HG02938 (cell line): Measurements from ENCODE around the gene OR10H1.
"Not testable (repeated sequence)": the region's sequence is repeated elsewhere in the genome, so short reads cannot be mapped to it uniquely, and the experiment has no call there.

Source experiments
- ATAC-seq: cut with Tn5 transposase; IDR thresholded peaks from one replicate; pipeline ENCODE4 v1.9.1; 2021; ENCODE audit warnings: mild to moderate bottlenecking, moderate library complexity; ENCODE audit not compliant: unreplicated experiment

Gene OR10H1

DNA sequence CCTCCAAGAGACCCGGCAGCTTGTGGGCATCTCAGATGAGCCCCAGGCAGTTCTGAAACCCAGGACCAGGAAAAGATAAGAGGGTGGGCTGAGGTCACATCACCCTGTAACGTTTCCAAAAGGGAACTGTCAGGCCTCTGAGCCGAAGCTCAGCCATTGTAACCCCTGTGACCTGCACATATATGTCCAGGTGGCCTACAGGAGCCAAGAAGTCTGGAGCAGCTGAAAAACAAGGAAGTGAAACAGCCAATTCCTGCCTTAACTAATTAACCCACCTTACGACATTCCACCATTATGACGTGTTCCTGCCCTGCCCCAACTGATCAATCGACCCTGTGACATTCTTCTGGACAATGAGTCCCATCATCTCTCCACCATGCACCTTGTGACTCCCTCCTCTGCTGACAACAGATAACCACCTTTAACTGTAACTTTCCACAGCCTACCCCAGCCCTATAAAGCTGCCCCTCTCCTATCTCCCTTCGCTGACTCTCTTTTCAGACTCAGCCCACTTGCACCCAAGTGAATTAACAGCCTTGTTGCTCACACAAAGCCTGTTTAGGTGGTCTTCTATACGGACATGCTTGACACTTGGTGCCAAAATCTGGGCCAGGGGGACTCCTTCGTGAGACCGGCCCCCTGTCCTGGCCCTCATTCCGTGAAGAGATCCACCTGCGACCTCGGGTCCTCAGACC lies 13.3 kb upstream of the OR10H1 start:
- not testable (repeated sequence) for ATAC-seq

DNA sequence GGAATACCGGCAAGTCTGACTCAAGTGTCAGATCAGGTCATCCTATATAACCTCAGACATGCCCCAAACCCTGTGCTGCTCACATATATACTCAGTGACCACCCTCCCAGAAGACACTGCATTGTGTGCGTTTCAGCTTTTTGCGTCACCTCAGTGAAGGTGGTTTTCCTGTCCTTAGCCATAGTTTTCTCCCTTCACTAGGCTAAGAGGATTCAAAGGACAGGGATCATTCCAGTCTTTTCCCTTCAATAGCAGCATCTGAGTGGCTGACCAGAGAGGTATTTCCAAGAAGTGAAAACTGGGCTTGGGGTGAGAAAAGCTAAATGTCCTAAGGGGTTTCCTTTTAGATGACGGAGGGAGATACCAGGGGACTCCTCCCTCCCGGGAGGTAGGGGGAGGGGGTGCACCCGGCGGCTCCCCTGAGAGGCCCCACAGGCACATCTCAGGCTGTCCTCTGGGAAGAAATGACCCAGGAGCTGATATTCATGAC lies 12.7 kb upstream of the OR10H1 start:
- ATAC-seq = no peak

DNA sequence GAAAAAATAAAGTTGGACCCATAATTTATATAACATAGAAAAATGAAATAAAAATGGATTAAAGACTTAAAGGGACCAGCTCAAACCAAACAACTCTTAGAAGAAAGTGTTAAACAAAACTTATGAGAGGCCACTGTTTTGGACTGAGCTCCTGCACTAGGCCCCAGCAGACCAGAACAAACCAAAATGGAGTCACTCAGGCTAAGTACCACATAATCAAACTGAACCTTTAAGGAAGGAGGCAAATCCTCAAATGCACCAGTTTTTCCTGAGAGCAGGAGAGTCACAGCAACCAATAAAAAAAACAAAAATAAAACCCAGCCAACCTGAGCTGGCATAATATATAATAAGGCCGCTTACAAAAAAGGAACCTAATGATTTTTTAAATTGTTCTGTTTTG lies 10.3 kb upstream of the OR10H1 start:
- no peak for ATAC-seq

DNA sequence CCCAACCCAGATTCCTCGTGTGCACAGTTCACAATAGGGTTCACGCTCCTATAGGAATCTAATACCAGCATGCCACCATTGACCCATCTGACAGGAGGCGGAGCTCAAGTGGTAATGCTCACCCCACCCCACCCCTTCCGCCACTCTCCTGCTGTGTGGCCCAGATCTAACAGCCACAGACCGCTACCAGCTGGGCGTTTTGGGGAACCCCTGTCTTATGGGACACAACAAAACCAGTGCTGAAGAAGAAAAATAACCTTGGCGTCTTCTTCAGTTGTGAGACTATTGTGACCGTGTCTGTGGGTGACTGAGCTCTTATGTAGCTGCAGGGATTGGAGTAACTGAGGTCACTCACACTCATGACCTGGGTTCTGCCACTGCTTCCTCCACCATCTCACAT lies 5.2 kb upstream of the OR10H1 start:
- ATAC-seq = no peak

DNA sequence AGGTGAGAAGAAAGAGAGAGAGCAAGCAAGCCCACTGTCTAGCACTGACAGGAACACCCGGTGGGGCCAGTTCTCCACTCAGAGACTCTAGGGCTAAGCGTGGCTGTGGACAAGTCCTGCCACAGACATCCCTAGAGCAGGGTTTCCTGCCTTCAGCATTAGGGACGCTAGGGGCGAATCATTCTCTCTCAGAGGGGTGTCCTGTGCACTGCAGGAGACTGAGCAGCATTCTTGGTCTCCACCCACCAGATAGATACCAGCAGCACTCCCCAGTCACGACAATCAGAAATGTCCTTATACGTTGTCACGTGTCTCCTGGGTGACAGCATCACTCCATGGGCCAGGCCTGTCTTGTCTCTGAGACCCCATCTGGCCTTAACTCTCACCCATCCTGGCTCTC lies 1.5 kb downstream of the OR10H1 start:
- no peak for ATAC-seq

DNA sequence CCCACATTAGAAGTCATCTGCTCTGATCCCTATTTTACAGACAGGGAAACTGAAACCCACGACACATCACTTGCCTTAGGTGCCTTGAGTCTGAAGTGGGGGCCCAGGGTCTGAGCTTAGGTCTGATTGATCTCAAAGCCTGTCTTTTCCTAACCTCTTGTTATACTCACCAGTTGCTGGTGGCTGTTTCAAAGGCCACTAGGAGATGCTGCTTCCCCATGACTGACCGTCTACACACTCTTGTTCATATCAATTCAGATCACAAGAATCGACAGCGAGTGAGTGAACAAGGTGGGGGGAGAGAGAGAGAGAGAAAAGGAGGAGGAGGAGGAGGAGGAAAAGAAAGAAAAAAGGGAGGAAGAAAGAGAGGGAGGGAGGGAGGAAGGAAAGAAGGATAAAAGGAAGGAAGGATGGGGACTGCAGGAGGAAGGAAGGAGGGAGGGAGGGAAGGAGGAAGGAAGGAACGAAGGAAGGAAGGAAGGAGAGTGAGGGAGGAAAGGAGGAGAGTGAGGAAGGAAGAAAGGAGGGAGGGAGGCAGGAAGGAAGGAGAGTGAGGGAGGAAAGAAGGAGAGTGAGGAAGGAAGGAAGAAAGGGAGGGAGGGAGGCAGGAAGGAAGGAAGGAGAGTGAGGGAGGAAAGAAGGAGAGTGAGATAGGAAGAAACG lies 3.3 kb downstream of the OR10H1 start:
- ATAC-seq = no peak

DNA sequence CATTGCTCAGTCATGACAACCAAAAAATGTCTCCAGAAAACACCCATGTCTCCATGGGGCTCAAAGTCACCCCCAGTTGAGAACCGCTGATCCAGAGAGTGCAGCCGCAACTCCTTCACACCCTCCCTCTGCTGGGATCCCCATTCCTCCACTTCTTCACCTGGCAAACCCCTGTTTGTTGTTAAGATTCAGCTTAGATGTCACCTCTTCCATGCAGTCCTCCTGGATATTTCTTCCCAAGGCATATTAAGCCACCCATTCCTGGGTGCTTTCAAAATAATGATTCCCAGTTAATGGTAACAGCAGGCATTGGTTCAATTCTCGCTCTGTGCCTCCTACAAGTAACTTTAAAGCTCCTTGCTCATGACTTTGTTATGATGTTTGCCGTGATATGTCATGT lies 4.0 kb downstream of the OR10H1 start:
- no peak for ATAC-seq

DNA sequence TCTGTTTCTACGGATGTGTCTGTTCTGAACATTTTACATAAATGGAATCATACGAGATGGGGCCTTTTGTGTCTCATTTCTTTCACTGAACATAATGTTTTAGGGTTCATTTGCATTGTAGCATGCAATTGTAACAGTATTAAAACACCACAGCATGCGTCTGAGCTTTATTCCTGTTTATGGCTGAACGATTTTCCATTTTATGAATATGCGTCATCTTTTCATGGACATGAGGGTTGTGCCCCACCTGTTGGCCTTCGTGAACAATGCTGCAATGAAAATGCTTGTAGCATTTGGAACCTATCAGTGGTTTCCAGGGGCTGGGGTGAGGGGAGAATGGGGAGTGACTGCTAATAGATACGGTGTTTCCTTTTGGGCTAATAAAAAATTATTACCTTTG lies 5.1 kb downstream of the OR10H1 start:
- ATAC-seq = no peak

DNA sequence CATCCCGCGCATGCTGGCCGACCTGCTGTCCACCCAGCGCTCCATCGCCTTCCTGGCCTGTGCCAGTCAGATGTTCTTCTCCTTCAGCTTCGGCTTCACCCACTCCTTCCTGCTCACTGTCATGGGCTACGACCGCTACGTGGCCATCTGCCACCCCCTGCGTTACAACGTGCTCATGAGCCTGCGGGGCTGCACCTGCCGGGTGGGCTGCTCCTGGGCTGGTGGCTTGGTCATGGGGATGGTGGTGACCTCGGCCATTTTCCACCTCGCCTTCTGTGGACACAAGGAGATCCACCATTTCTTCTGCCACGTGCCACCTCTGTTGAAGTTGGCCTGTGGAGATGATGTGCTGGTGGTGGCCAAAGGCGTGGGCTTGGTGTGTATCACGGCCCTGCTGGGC lies 21.2 kb downstream of the OR10H1 start:
- not testable (repeated sequence) for ATAC-seq

DNA sequence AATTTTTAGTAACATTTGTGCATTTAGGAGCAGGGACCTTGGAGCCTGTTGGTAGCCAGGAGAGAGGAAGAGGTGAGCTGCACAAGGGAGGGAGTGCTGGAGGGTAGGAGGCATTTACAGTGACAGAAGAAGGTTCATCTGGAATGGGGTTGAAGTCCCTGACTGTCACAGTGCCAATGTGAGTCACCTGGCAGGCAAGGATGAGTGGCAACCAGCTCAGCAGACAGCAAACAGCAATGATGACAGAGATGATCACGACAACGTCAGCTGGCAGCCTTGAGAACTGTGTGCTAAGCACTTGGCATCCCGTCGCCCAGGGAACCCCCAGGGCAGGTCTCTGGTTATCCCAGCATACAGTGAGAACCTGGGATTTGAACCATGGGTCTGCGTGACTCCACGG lies 25.4 kb downstream of the OR10H1 start:
- no peak for ATAC-seq

DNA sequence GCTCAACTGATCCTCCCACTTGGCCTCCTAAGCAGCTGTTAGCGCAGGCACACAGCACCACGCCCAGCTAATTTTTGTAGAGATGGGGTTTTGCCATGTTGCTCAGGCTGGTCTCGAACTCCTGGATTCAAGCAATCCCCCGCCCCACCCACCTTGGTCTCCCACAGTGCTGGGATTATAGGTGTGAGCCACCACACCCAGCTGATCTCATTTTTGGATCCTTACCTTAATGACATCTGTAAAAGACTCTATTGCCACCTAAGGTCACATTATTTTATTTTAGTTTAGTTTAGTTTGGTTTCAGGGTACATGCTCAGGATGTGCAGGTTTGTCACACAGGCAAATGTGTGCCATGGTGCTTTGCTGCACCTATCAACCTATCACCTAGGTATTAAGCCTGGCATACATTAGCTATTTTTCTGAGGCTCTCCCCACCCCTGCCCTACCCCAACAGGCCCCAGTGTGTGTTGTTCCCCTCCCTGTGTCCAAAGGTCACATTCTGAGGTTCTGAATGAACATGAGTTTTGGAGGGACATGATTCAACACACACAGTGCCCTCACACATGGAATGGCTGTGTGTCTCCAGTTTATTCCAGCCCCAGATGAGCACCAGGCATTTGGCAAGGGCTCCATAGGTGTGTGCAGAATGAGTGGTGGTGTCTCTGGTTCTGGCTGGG lies 26.7 kb downstream of the OR10H1 start:
- no peak for ATAC-seq

DNA sequence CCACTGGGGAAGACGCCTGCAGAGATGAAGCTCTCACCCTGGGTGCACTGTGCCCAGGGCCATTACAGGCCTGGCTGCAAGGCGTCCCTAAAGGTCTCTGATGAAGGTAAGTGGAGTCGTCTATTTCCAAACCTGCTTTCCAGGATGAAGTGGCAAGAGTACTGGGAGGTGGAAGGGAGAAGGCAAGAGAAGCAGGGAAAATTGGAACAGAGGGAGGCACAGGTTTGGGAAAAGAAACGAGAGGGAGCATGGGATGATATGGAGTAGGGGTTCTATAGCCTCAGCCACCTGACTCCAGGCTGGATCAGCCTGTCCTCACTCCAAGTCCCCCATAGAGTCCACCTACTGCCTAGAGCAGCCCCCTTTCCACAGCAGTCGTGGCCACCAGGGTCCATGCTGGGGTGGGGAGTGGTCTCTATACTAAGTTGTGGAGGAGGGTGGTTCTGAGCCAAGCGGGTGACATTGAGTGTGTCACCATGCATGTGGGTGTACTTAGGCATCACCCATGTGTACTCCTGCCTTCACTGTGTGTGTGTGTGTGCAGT lies 27.8 kb downstream of the OR10H1 start, which contains the start of gene OR10H5:
Gene OR10H5 (plus strand): TSS at position 51 of the 545 bp plus-strand sequence. CDS start 6,388 bp downstream, outside the sequence.
- no peak for ATAC-seq

DNA sequence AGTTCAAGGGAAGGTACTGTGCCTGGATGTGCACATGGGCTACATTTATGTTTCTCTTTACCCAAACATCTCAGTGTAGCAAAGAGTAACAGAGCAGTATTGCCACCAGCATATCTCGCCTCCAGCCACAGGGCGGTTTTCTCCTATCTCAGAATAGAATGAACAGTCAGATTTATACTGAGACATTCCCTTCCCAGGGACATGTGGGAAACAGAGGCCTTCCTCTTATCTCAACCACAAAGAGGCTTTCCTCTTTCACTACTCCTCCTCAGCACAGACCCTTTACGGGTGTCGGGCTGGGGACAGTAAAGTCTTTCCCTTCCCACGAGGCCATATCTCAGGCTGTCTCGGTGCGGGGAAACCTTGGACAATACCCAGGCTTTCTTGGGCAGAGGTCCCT lies 32.6 kb downstream of the OR10H1 start:
- ATAC-seq = not testable (repeated sequence)

DNA sequence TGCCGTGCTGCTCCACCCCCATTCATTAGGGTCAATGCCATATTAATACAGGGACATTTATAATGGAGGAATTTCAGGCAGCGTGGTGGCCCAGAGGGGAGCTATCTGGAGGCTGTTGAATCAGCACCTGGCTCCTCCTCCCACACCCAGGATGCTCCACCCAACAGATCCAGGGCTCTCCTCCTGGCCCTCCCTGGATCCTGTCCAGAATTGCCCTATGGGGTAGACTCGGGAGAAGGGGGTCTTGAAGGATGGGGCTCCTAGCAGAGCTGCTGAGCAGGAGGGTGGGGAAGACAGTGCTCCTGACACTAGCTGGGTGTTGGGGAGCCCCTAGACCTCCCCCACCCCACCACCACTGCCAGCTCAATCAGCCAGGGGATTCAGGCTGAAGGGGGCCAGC lies 33.3 kb downstream of the OR10H1 start:
- ATAC-seq = no peak

DNA sequence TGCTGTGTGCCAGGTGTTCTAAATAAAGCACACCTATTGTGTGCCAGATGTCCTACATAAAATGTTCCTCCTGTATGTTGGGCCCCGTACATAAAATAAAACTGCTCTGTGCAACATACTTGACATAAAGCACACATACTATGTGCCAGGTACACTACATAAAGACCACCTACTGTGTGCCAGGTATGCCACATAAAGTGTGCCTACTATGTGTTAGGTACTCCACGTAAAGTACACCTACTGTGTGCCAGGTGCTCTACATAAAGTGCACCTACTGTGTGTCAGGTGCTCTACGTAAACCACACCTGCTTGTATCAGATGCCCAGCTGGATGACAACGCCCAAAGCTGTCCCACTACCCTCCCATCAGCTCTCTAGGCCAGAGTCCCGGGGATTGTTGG lies 33.8 kb downstream of the OR10H1 start:
- ATAC-seq = no peak

DNA sequence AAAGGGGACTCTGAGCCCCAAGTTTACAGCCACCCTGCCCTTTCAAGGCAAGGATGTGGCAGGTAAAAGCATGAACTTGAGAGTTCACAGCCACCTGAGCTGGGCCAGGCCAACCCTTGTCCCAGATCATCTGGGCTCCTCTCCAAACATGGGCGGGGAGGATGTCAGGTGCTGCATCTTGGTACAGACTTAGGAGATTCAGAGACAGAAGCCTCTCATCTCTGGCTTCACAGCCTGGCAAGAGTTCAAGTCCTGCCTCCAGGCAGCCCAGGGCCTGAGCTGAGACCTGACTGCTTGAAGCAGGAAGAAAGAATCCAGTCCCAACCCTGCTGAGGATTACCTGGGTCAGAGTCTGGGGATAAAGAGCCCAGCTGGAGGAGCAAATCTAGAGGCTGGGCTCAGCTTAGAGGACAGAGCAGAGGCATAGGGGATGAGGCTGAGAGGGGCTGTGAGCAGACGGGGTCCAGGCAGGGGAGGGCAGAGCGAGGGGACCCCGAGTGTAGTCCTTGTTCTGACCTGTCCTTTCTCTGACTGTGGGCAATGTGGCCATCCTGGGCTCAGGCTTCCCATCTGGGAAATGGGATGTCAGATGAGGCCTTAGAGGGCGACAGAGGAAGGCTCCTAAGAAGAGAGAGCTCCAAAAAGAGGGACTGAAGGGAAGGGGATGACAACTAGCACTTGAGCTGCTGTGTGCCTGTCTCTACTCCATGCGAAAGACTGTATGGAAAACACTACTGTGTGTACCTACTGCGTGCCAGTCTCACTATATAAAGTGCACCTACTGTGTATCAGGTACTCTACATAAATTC lies 34.6 kb downstream of the OR10H1 start:
- ATAC-seq = no peak

DNA sequence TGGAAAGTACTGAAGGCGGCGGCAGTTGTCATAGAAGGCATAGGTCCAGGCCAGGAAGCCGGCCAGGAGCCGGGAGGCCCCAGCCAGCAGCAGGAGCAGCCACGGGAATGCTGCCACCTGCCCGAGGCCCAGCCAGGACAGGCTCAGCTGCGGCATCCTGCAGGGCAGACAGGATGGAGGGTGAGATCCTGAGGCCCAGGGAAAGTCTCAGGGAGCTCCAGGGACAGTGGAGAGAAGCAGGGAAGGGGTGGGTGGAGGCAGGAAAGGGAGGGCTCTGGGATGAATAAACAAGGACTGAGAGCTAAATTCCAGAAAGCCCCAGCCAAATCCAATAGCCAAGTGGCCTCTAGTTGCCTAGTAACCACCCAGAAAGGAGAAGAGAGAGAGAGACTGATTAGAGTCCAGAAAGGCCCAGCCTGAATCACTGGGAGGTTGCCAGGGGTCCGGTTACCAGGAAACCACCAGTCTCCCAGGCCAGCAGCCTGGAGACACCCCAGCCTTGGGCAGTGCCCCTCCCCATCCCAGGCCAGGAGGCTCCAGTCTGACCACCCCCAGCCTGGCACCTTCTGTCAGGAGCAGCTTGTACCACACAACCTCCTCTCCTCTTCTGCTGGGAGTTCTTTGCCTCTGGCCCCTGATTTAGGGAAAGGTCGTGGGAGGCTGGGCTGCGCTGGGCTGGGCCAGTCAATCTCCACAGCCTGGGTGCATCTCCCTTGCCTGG lies 35.5 kb downstream of the OR10H1 start:
- ATAC-seq = no peak

DNA sequence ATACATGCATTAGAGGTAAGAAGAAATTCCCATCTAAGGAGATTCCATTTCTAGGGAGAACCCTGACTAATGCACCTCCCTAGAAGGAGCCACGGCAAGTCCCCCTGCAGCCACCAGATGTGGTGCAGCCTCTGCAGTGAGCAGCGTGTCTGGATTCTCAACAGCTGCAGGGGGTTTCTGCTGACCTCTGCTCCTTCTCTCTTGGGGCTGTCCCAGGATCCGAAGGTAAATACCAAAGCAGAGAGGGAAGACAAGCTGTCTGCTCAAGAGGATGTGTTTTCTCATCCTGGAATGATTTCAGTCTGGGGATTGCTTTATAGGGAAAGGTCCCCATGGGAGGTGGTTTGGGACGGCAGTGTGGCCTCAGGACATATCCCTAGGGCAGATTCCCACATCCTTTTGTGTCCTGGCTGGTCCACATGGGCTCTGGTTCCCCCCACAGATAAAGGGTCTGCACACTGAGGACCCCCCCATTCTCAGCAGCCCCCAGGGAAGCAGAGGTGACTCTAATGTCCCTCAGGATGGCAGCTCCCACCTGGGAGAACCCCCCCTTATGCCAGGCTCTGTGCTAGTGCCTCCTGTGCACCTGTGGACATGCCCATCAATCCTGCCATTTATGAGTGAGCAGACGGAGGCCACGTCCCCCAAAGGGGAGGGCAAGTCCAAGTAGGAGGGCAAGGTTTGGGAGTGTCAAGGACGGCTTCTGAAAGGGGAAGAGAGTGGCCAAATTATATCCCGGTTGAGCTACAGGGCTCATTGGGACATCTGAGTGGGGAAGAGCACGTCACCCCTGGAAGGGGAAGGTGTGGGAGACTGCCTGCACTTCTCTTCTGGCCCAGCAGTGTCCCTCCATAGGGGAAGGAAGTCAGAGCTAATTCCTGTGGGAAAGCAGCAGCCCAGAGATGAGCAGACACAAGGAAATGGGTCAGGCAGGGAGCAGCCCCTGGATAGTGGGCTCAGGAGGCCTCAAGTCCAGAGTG lies 38.2 kb downstream of the OR10H1 start:
- ATAC-seq = no peak

DNA sequence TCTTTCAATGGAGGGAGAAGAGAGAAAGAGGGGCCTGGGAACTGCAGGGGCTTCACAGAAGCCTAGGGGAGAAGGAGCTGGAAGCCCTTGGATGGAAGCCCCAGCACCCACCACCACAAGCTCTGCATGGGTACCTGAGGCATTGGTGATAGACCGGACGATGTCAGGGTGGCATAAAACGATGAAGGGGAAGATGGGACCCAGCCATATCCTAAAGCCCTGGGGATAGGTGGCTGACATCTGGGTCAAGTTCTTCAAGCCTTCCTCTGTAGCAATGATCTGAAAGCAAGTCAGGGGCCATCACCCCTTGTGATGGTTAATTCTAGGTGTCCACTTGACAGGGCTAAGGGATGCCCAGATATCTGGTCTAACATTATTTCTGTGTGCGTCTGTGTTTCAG lies 39.2 kb downstream of the OR10H1 start:
- ATAC-seq = no peak
